ENCODE data around the gene TBC1D16.

TBC1D16 gene

GRCh38 chr17:79989106-79989835 is 46.4 kb downstream of the TBC1D16 start:
- in situ Hi-C loops (cut with HindIII; ENCODE audit: low sequenced_read_pairs), result loop anchor here (10.0 kb wide), 1 partner anchor 114 kb away; no protein-coding TSS in a partner anchor

GRCh38 chr17:79988185-79988971 is 47.3 kb downstream of the TBC1D16 start:
- in situ Hi-C loops (cut with HindIII; ENCODE audit: low sequenced_read_pairs), result loop anchor here (10.0 kb wide), 1 partner anchor 114 kb away; no protein-coding TSS in a partner anchor

- in situ Hi-C loops (cut with HindIII; ENCODE audit: low sequenced_read_pairs), result loop anchor here (10.0 kb wide), 1 partner anchor 113 kb away; no protein-coding TSS in a partner anchor
Observed at GRCh38 chr17:79987935-79988184, 47.8 kb downstream of the TBC1D16 start.

- in situ Hi-C loops (cut with HindIII; ENCODE audit: low sequenced_read_pairs), result loop anchor here (10.0 kb wide), 1 partner anchor 113 kb away; no protein-coding TSS in a partner anchor
Observed at GRCh38 chr17:79987187-79987934, 48.3 kb downstream of the TBC1D16 start.

- in situ Hi-C loops (cut with HindIII; ENCODE audit: low sequenced_read_pairs), result loop anchor here (10.0 kb wide), 1 partner anchor 112 kb away; no protein-coding TSS in a partner anchor
Observed at GRCh38 chr17:79986411-79987186, 49.1 kb downstream of the TBC1D16 start.

GRCh38 chr17:79985943-79986391 is 49.7 kb downstream of the TBC1D16 start:
- in situ Hi-C loops (cut with HindIII; ENCODE audit: low sequenced_read_pairs), result loop anchor here (10.0 kb wide), 1 partner anchor 111 kb away; no protein-coding TSS in a partner anchor

GRCh38 chr17:79985361-79985942 is 50.2 kb downstream of the TBC1D16 start:
- in situ Hi-C loops (cut with HindIII; ENCODE audit: low sequenced_read_pairs), result loop anchor here (10.0 kb wide), 1 partner anchor 111 kb away; no protein-coding TSS in a partner anchor

GRCh38 chr17:79984877-79985276 is 50.8 kb downstream of the TBC1D16 start:
- in situ Hi-C loops (cut with HindIII; ENCODE audit: low sequenced_read_pairs), result loop anchor here (10.0 kb wide), 1 partner anchor 110 kb away; no protein-coding TSS in a partner anchor

- in situ Hi-C loops (cut with HindIII; ENCODE audit: low sequenced_read_pairs), result loop anchor here (10.0 kb wide), 1 partner anchor 109 kb away; no protein-coding TSS in a partner anchor
Observed at GRCh38 chr17:79984045-79984840, 51.4 kb downstream of the TBC1D16 start.

- in situ Hi-C loops (cut with HindIII; ENCODE audit: low sequenced_read_pairs), result loop anchor here (10.0 kb wide), 1 partner anchor 109 kb away; no protein-coding TSS in a partner anchor
Observed at GRCh38 chr17:79983456-79983855, 52.2 kb downstream of the TBC1D16 start.

- in situ Hi-C loops (cut with HindIII; ENCODE audit: low sequenced_read_pairs), result loop anchor here (10.0 kb wide), 1 partner anchor 108 kb away; no protein-coding TSS in a partner anchor
Observed at GRCh38 chr17:79982986-79983385, 52.7 kb downstream of the TBC1D16 start.

- in situ Hi-C loops (cut with HindIII; ENCODE audit: low sequenced_read_pairs), result loop anchor here (10.0 kb wide), 1 partner anchor 107 kb away; no protein-coding TSS in a partner anchor
Observed at GRCh38 chr17:79981661-79982101, 54.0 kb downstream of the TBC1D16 start.

- in situ Hi-C loops (cut with HindIII; ENCODE audit: low sequenced_read_pairs), result loop anchor here (10.0 kb wide), 1 partner anchor 106 kb away; no protein-coding TSS in a partner anchor
Observed at GRCh38 chr17:79981090-79981489, 54.6 kb downstream of the TBC1D16 start.

- in situ Hi-C loops (cut with HindIII; ENCODE audit: low sequenced_read_pairs), result loop anchor here (10.0 kb wide), 1 partner anchor 106 kb away; no protein-coding TSS in a partner anchor
Observed at GRCh38 chr17:79980246-79981043, 55.2 kb downstream of the TBC1D16 start.

- in situ Hi-C loops (cut with HindIII; ENCODE audit: low sequenced_read_pairs), result loop anchor here (5.0 to 10.0 kb wide), 3 partner anchors 88 to 188 kb away; no protein-coding TSS in a partner anchor
Observed at GRCh38 chr17:79979816-79980215, 55.9 kb downstream of the TBC1D16 start.

GRCh38 chr17:79979221-79979741 is 56.4 kb downstream of the TBC1D16 start:
- in situ Hi-C loops (cut with HindIII; ENCODE audit: low sequenced_read_pairs), result loop anchor here (5.0 kb wide), 2 partner anchors 87 to 187 kb away; no protein-coding TSS in a partner anchor

GRCh38 chr17:79978548-79978855 is 57.2 kb downstream of the TBC1D16 start:
- in situ Hi-C loops (cut with HindIII; ENCODE audit: low sequenced_read_pairs), result loop anchor here (5.0 kb wide), 2 partner anchors 86 to 186 kb away; no protein-coding TSS in a partner anchor

Data from endothelial cell of hepatic sinusoid (primary cell).